A673 (cell line): ENCODE results near the gene STUM. TPM values are rescaled to one million over a fixed set of nuclear protein-coding genes. Genes with fewer than 3 reads are reported as not detected.

ENCODE experiments used
- BruUV-seq: library from RNA; stranded (reverse); fragments of 400-500 nt; replicated peaks from 2 replicates; lab custom pipeline; 2021; lab: Mats Ljungman, UMichigan
- CTCF ChIA-PET: fragments of 300-600 bp; sonication (Branson Sonifier 250); formaldehyde crosslinking; loops from one replicate; lab custom pipeline; 2022; ENCODE audit warnings: antibody characterized with exemption; lab: Charles Lee
- POLR2A ChIA-PET: fragments of 300-600 bp; sonication (Branson Sonifier 250); formaldehyde crosslinking; loops from one replicate; lab custom pipeline; 2022; ENCODE audit warnings: antibody characterized with exemption; ENCODE audit not compliant: low non-redundant PET; lab: Charles Lee
- DNase-seq: peaks from one replicate; pipeline ENCODE4 v3.0.0-alpha.2; 2015; ENCODE audit warnings: low spot score
- H3K27ac ChIP-seq: fragments of 200-600 bp; sonication (generic); 2 replicates; pipeline ENCODE4 v1.5.1; 2016; ENCODE audit warnings: mixed run types, low read depth, mild to moderate bottlenecking, mixed read lengths, antibody characterized with exemption, low read length; ENCODE audit not compliant: poor library complexity, severe bottlenecking
- H3K27me3 ChIP-seq: fragments of 200-600 bp; sonication (generic); replicated peaks from 2 replicates; pipeline ENCODE4 v1.6.1; 2017; ENCODE audit warnings: mixed run types, low read depth, mild to moderate bottlenecking, mixed read lengths, antibody characterized with exemption, low read length; ENCODE audit not compliant: insufficient read depth, poor library complexity
- H3K36me3 ChIP-seq: fragments of 200-600 bp; sonication (generic); 2 replicates; pipeline ENCODE4 v1.6.1; 2016; ENCODE audit warnings: mixed run types, mild to moderate bottlenecking, mixed read lengths, antibody characterized with exemption, low read length; ENCODE audit not compliant: insufficient read depth, poor library complexity, severe bottlenecking
- H3K4me1 ChIP-seq: fragments of 200-600 bp; sonication (generic); 2 replicates; pipeline ENCODE4 v1.6.1; 2017; ENCODE audit warnings: mixed run types, mild to moderate bottlenecking, mixed read lengths, antibody characterized with exemption, low read length; ENCODE audit not compliant: insufficient read depth, poor library complexity, severe bottlenecking
- H3K4me3 ChIP-seq: fragments of 200-600 bp; sonication (generic); 2 replicates; pipeline ENCODE4 v1.5.1; 2016; ENCODE audit warnings: low read depth, mixed run types, mild to moderate bottlenecking, mixed read lengths, low read length; ENCODE audit not compliant: poor library complexity, severe bottlenecking
- H3K9me3 ChIP-seq: fragments of 200-600 bp; sonication (generic); 2 replicates; pipeline ENCODE4 v1.6.1; 2016; ENCODE audit warnings: mixed run types, low read depth, mild to moderate bottlenecking, mixed read lengths, antibody characterized with exemption, low read length; ENCODE audit not compliant: poor library complexity, severe bottlenecking
- EZH2 ChIP-seq: fragments of 200-600 bp; sonication (generic); IDR thresholded peaks from 2 replicates; pipeline ENCODE4 v1.6.1; 2017; ENCODE audit warnings: borderline replicate concordance, low read depth, mild to moderate bottlenecking, mixed read lengths, antibody characterized with exemption, low read length; ENCODE audit not compliant: poor library complexity, severe bottlenecking
- intact Hi-C: fragments of 100-400 bp; cut with micrococcal nuclease; formaldehyde crosslinking; loops from one replicate; pipeline ENCODE4 v1.10.0; 2022; ENCODE audit not compliant: unreplicated experiment
- total RNA-seq: library from RNA; stranded (reverse); gene quantifications from 2 replicates; pipeline ENCODE4 v1.2.3, GENCODE V29; 2021
- TF ChIP-seq, protein P1 (sequence below): fragments of 300-800, 200-600 bp; sonication (generic); conservative IDR thresholded peaks from 2 replicates; pipeline ENCODE4 v1.5.1; 2017; ENCODE audit warnings: low read depth, mild to moderate bottlenecking, antibody characterized with exemption, low read length, moderate library complexity, mixed read lengths

Gene STUM
- total RNA-seq, 1 experiment from 2014 or later: 0.54 TPM

DNA sequence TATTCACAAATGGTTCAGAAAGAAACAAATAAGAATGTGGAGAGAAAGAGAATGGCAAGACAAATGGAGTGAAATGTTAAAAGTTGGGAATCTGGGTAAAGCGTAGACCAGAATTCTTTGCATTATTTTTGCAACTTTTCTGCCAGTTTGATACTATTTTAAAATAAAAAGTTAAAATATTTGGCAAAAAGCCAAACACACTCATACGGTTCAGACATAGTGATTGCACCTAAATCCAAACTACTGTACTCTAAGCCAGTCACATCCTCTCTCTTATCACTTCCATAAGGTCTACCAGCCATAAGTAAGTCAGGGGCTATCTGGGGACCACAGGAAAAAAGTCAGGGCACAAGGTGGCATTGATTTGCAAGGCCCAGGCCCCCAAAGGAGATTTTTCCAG, 14.4 kb downstream of the STUM start:
- DNase-seq: no peak
- H3K4me3 ChIP-seq: no peak overlapping the region
- TF ChIP-seq, protein P1, sequence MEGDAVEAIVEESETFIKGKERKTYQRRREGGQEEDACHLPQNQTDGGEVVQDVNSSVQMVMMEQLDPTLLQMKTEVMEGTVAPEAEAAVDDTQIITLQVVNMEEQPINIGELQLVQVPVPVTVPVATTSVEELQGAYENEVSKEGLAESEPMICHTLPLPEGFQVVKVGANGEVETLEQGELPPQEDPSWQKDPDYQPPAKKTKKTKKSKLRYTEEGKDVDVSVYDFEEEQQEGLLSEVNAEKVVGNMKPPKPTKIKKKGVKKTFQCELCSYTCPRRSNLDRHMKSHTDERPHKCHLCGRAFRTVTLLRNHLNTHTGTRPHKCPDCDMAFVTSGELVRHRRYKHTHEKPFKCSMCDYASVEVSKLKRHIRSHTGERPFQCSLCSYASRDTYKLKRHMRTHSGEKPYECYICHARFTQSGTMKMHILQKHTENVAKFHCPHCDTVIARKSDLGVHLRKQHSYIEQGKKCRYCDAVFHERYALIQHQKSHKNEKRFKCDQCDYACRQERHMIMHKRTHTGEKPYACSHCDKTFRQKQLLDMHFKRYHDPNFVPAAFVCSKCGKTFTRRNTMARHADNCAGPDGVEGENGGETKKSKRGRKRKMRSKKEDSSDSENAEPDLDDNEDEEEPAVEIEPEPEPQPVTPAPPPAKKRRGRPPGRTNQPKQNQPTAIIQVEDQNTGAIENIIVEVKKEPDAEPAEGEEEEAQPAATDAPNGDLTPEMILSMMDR: no peak
- no peak for TF ChIP-seq EZH2
- no peaks in the 10 kb centered on the region for H3K36me3 ChIP-seq
- POLR2A ChIA-PET: no interaction called here
- H3K27ac ChIP-seq: no peak overlapping the region
- intact Hi-C loops: no loop called here
- no peaks in the 10 kb centered on the region for H3K4me1 ChIP-seq
- no peaks in the 10 kb centered on the region for H3K9me3 ChIP-seq
- H3K27me3 ChIP-seq: peaks cover 9% of the 10 kb centered on the region
- CTCF ChIA-PET: no interaction called here
- no TSS peak for BruUV-seq

DNA sequence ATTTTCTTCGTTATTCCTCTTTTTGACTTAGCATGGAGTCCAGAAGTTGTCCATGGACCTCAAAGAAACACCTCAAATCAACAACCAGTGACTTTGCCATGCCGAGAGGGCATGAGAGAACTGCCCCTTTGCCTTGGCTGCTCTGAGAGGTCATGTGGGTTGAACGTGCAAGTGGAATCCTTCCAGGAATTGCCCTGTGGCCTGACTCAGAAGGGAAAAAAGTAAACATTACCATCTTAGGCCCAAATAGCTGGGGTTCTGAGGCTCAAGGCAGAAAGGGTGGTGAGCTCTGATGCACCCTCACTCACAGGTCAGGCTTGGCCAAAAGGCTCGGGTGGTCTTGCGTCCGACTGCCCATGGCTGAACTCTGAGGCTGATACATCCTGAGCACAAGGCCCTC, 15.1 kb downstream of the STUM start:
- Histone ChIP-seq H3K4me3 (no peak overlapping the region), H3K27ac (no peak overlapping the region), H3K27me3 (peaks cover 9% of the 10 kb centered on the region), H3K9me3 (no peaks in the 10 kb centered on the region), H3K4me1 (no peaks in the 10 kb centered on the region), H3K36me3 (no peaks in the 10 kb centered on the region)
- DNase-seq: no peak
- intact Hi-C loops: no loop called here
- no peak for TF ChIP-seq EZH2
- TF ChIP-seq, protein P1: no peak
- ChIA-PET CTCF (no interaction called here), POLR2A (no interaction called here)
- no TSS peak for BruUV-seq

DNA sequence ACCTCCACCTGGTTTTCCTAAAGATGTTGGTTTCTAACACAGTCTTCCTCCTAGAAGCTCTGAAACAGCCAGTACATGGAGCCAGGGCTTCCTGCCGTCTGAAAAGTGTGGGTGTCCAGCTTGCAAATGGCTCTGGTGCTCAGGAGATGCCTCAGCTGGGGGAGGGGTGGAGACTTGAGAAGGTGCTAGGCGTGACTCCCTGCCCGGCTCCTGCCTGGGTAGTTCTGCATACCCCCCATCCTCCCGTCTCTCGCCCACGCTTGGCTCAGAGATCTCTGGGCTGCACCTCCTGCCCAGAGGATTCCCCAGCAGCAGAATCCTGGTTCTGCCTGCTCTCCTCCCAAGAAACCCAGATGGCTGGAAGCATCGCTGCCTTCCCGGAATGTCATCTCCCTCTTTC, 16.9 kb downstream of the STUM start:
- intact Hi-C loops: no loop called here
- no peak overlapping the region for H3K27ac ChIP-seq
- peaks cover 9% of the 10 kb centered on the region for H3K27me3 ChIP-seq
- POLR2A ChIA-PET: no interaction called here
- CTCF ChIA-PET: no interaction called here
- no peaks in the 10 kb centered on the region for H3K36me3 ChIP-seq
- H3K4me3 ChIP-seq: no peak overlapping the region
- DNase-seq: no peak
- no peaks in the 10 kb centered on the region for H3K9me3 ChIP-seq
- H3K4me1 ChIP-seq: no peaks in the 10 kb centered on the region
- TF ChIP-seq, protein P1: no peak
- no peak for TF ChIP-seq EZH2
- BruUV-seq: no TSS peak
